AG04449 (cell line): ENCODE results near the gene PRR12.
A peak's percentile ranks its signal among the peaks of the same experiment; 100 is the strongest.

ENCODE experiments used
- CTCF ChIA-PET: fragments of 350-600 bp; formaldehyde crosslinking; extraction: SDS; loops from one replicate; lab custom pipeline; 2021; ENCODE audit warnings: antibody characterized with exemption; lab: Yijun Ruan, JAX
- POLR2A ChIA-PET: fragments of 400-600, 350-600 bp; formaldehyde crosslinking; extraction: SDS; loops from one replicate; lab custom pipeline; 2020; ENCODE audit warnings: antibody characterized with exemption, inconsistent platforms; lab: Yijun Ruan, JAX
- DNase-seq: peaks from one replicate; pipeline ENCODE4 v3.0.0-alpha.2; 2010; ENCODE audit warnings: low read depth, low spot score
- H3K4me3 ChIP-seq: 2 replicates; pipeline ENCODE4 v1.5.1; 2011; ENCODE audit warnings: low read depth, mild to moderate bottlenecking, control low read depth, low read length
- CTCF ChIP-seq: IDR thresholded peaks from one replicate; pipeline ENCODE4 v1.5.1; 2011; ENCODE audit warnings: mild to moderate bottlenecking, moderate library complexity, low read length, control low read depth, inconsistent platforms; ENCODE audit not compliant: insufficient read depth; ENCODE audit errors: missing control alignments

PRR12 gene

DNA sequence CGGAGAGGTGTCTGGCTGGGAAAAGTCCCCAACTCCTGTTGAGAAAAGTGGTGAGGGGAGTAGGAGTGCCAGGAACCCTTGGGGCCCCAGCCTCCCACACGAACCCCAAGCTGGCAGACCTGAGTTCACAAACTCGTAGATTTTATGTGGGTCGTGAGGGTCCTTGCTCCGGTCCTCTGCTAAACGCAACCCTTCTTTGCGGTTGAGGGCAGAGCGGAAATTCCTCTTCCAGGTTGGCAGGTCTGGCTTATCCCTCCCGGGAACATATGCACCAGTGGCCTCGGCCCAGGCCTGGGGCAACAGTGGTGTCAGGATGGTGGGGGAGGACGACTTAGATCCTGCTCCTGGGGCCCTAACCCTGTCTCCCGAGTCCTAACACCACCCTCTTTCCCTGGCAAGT lies 72.2 kb downstream of the PRR12 start:
- POLR2A ChIA-PET: interaction anchor here (2.1 kb wide), 1 partner anchor 14 kb away, joined by 8 read pairs; no protein-coding TSS in a partner anchor
- CTCF ChIA-PET: interaction anchor here (1.2 to 5.3 kb wide), 4 partner anchors 11 to 93 kb away, joined by 4 to 48 read pairs (median 6); no protein-coding TSS in a partner anchor
- no peak overlapping the region for H3K4me3 ChIP-seq
- no peak for DNase-seq
- TF ChIP-seq CTCF: no peak

DNA sequence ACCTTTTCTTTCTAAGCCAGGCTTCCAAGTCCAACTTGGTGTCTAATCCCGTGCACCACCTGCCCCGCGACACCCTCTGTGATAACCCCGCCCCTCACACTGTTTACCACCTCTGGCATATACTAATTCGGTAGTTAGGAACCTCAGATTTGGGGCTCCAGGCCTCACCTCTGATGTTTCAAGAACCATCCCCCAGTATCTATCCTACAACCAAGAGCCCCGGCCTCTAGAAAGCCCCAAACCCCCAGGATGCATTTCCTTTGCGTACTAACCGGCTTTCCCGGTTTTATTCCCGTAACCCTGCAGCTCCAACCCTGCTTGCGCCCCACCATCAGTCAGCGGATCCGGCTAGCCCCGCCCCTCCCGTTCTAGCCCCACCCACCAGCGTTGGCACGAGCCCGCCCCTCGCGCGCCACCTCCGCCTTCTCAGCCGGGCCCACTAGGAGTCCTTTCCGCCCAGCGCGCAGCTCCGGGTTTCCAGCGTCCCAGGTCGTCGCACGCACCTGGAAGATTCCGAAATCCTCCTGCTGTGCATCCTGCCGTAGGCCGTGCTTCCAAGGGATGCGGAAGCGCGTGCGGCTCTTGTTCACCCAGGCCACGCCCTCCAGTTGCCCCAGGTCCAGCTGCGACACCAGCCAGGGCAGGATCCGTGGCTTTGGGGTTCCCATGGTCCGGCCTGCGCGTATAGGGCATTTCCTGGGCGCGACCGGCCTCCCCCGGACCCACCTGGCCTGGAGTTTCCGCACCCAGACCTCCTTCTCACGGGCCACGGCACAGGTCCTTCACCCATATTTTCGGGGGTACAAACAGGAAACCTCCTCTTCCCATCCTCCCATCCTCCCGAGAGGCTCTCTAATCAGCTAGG lies 73.4 kb downstream of the PRR12 start:
- DNase-seq: no peak
- peak; percentile 26 for TF ChIP-seq CTCF
- ChIA-PET POLR2A (interaction anchor here (0.6 to 2.1 kb wide), 8 partner anchors 9 to 74 kb away, joined by 3 to 17 read pairs (median 5); partner anchors contain the start of genes PRMT1 and SCAF1), CTCF (interaction anchor here (1.2 to 5.3 kb wide), 5 partner anchors 9 to 162 kb away, joined by 3 to 48 read pairs (median 6); no protein-coding TSS in a partner anchor)
- peak overlapping the region; percentile 96 for H3K4me3 ChIP-seq

DNA sequence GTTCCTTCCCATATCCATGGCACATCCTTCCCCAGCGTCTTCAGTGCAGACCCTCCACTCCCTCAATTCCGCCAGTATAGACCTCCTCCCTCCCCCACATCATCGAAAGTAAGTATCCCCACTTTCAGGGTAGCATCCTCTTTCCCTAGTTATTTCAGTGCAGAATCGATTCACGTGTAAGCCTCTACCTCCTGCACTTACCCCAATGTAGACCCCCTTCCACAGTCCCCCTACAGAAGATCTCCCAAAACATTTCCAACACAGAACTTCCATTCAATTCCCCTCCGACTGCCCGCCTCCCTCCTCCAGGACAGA lies 74.0 kb downstream of the PRR12 start:
- no peak for DNase-seq
- POLR2A ChIA-PET: interaction anchor here (1.2 to 2.1 kb wide), 6 partner anchors 11 to 75 kb away, joined by 3 to 17 read pairs (median 7); partner anchors contain the start of genes PRMT1 and SCAF1
- H3K4me3 ChIP-seq: peak overlapping the region; percentile 96
- CTCF ChIA-PET: interaction anchor here (0.9 to 5.3 kb wide), 5 partner anchors 9 to 162 kb away, joined by 3 to 48 read pairs (median 5); no protein-coding TSS in a partner anchor
- no peak for TF ChIP-seq CTCF

DNA sequence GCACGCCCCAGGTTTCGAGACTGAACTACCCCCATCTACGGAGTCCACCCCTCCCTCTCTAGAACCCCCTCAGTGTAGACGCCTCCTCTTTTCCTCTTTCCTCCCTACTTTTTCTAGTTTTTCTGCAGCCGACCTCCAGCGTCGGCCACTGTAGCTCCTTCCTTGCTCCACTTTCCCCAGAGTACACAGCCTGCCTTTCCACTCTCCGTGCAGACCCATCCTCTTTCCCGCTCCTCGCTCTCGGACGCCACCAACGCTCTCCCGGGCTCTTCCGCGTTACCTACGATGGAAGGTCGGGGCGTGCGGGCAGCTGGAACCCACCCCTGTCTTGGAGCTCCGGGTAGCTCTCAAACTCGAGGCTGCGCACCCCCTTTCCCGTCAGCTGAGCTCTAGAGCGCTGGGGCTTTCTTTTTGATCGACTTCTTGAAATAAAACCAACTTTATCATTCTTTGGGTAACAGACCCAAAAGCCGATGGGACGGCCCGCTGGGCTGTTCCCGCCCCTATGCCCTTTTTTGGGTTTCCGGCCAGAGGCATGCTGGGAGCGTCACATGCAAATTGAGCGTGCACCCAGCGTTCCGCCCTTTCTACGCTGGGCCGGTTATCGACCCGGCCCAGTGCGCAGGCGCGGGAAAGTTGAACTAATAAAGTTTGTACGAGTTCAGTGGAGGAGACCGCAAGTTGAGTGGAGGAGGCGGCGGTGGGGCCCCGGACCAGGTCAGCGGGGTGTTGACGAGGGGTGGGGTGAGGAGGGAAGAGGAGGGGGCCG lies 74.6 kb downstream of the PRR12 start, which contains the start of the genes BCL2L12 and IRF3:
Gene BCL2L12 (plus strand): TSS at position 583 of the 769 bp plus-strand sequence. CDS start 760 bp downstream, outside the sequence.
Gene IRF3 (minus strand): TSS at position 507 of the 769 bp plus-strand sequence. CDS start 1,019 bp downstream, outside the sequence.
- H3K4me3 ChIP-seq: peak within 1 kb of the TSS; percentile 96
- CTCF ChIA-PET: interaction anchor here (0.9 to 5.3 kb wide), 4 partner anchors 9 to 163 kb away, joined by 3 to 48 read pairs (median 6); no protein-coding TSS in a partner anchor
- TF ChIP-seq CTCF: peak; percentile 4
- DNase-seq: peak; percentile 68
- POLR2A ChIA-PET: interaction anchor here (1.3 to 2.1 kb wide), 5 partner anchors 10 to 75 kb away, joined by 4 to 17 read pairs (median 8); partner anchors contain the start of genes PRMT1 and SCAF1

- TF ChIP-seq CTCF: no peak
- ChIA-PET CTCF (interaction anchor here (0.9 to 5.3 kb wide), 4 partner anchors 8 to 163 kb away, joined by 3 to 48 read pairs (median 5); no protein-coding TSS in a partner anchor), POLR2A (interaction anchor here (2.0 kb wide), 2 partner anchors 10 to 76 kb away, joined by 13 to 17 read pairs; partner anchors contain the start of gene PRMT1)
- no peak for DNase-seq
- peak overlapping the region; percentile 68 for H3K4me3 ChIP-seq
Observed at GRCh38 chr19:49666120-49666444, 75.1 kb downstream of the PRR12 start.
